ENCODE data around the gene EVX1. TPM values are rescaled to one million over a fixed set of nuclear protein-coding genes. Genes with fewer than 3 reads are reported as not detected.

The EVX1 gene
- not detected for total RNA-seq

- H3K36me3 ChIP-seq: no peaks in the 10 kb centered on the region
- TF ChIP-seq POLR2A (IDR thresholded peaks at IDR 0.05): no peak
- TF ChIP-seq, protein P1, sequence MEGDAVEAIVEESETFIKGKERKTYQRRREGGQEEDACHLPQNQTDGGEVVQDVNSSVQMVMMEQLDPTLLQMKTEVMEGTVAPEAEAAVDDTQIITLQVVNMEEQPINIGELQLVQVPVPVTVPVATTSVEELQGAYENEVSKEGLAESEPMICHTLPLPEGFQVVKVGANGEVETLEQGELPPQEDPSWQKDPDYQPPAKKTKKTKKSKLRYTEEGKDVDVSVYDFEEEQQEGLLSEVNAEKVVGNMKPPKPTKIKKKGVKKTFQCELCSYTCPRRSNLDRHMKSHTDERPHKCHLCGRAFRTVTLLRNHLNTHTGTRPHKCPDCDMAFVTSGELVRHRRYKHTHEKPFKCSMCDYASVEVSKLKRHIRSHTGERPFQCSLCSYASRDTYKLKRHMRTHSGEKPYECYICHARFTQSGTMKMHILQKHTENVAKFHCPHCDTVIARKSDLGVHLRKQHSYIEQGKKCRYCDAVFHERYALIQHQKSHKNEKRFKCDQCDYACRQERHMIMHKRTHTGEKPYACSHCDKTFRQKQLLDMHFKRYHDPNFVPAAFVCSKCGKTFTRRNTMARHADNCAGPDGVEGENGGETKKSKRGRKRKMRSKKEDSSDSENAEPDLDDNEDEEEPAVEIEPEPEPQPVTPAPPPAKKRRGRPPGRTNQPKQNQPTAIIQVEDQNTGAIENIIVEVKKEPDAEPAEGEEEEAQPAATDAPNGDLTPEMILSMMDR (IDR thresholded peaks at IDR 0.05 in 4 of 5, conservative IDR thresholded peaks at IDR 0.05 in 1 of 5): no peak
- DNase-seq (no peak), ATAC-seq (no peak)
- peaks cover 93 to 96% (median 94%) of the 10 kb centered on the region in 3 donors for H3K27me3 ChIP-seq
- in situ Hi-C loops (cut with MboI; ENCODE audit: low sequenced_read_pairs in 4 of 4): no loop called here
- H3K4me3 ChIP-seq: peak within 1 kb of the TSS; percentile 35 to 57 (median 38)
- H3K4me1 ChIP-seq: peaks cover 5 to 37% of the 10 kb centered on the region in 2 donors
- intact Hi-C loops (cut with DNase I; ENCODE audit: low total_unique reads): no loop called here
- H3K27ac ChIP-seq: no peak within 1 kb of the TSS
- H3K9me3 ChIP-seq: no peaks in the 10 kb centered on the region
These were observed at the start of gene EVX1 for GRCh38 chr7:27242555-27243339. Gene EVX1, plus strand, starts transcription at chr7:27242802. Its CDS starts 229 bp downstream, at chr7:27243031.

GRCh38 chr7:27193335-27194001 is 49.1 kb upstream of the EVX1 start:
- Histone ChIP-seq H3K27me3 (peaks cover 4 to 25% (median 16%) of the 10 kb centered on the region in 3 donors), H3K4me1 (peaks cover 14 to 60% of the 10 kb centered on the region in 2 donors), H3K36me3 (no peaks in the 10 kb centered on the region), H3K9me3 (no peaks in the 10 kb centered on the region), H3K27ac (peak overlapping the region; percentile 90 to 99 (median 95)), H3K4me3 (peak overlapping the region; percentile 52 to 63 (median 58))
- no peak for DNase-seq
- intact Hi-C loops (cut with DNase I; ENCODE audit: low total_unique reads): loop anchor here (5.0 kb wide), 2 partner anchors 549 to 909 kb away; partner anchors contain the start of gene TAX1BP1
- ATAC-seq: no peak
- TF ChIP-seq, protein P1 (IDR thresholded peaks at IDR 0.05 in 4 of 5, conservative IDR thresholded peaks at IDR 0.05 in 1 of 5): no peak
- no peak for TF ChIP-seq POLR2A (IDR thresholded peaks at IDR 0.05)
- in situ Hi-C loops (cut with MboI; ENCODE audit: low sequenced_read_pairs in 4 of 4): loop anchor here (10.0 to 25.0 kb wide), 7 partner anchors 471 to 1431 kb away; partner anchors contain the start of genes CREB5 (in 1 of the 4) and HIBADH (in 1 of the 4)

DNA sequence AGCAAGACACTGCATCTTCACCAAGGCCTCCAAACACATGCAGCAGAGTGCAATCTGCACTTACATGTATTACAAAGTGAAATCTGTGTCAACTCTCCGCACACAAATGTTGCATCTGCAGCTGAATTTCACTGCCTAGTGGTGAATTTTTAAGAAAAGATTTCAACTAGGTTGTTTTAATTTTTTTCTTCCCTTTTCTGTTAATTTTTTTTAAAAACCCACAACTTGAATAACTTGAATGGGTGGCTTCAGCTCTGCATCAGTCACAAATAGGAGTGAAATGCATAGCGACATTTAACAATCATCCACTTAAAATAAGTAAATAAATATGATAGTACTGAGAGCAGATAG is 48.6 kb upstream of the EVX1 start:
- TF ChIP-seq POLR2A (IDR thresholded peaks at IDR 0.05): no peak
- Histone ChIP-seq H3K36me3 (no peaks in the 10 kb centered on the region), H3K27ac (peak overlapping the region; percentile 90 to 99 (median 95)), H3K27me3 (peaks cover 9 to 29% (median 16%) of the 10 kb centered on the region in 3 donors), H3K4me3 (peak overlapping the region in 3 of 4 donors; percentile 57 to 63 (median 59)), H3K4me1 (peaks cover 18 to 58% of the 10 kb centered on the region in 2 donors), H3K9me3 (no peaks in the 10 kb centered on the region)
- DNase-seq (no peak), ATAC-seq (no peak)
- in situ Hi-C loops (cut with MboI; ENCODE audit: low sequenced_read_pairs in 4 of 4) (loop anchor here (10.0 to 25.0 kb wide), 7 partner anchors 471 to 1432 kb away; partner anchors contain the start of genes CREB5 (in 1 of the 4) and HIBADH (in 1 of the 4)), intact Hi-C loops (cut with DNase I; ENCODE audit: low total_unique reads) (loop anchor here (5.0 kb wide), 2 partner anchors 548 to 908 kb away; partner anchors contain the start of gene TAX1BP1)

GRCh38 chr7:27194686-27195379 is 47.8 kb upstream of the EVX1 start:
- no peak for ATAC-seq
- H3K4me1 ChIP-seq: peaks cover 13 to 52% of the 10 kb centered on the region in 2 donors
- in situ Hi-C loops (cut with MboI; ENCODE audit: low sequenced_read_pairs in 4 of 4) (loop anchor here (10.0 to 25.0 kb wide), 7 partner anchors 470 to 1433 kb away; partner anchors contain the start of genes CREB5 (in 1 of the 4) and HIBADH (in 1 of the 4)), intact Hi-C loops (cut with DNase I; ENCODE audit: low total_unique reads) (loop anchor here (5.0 kb wide), 3 partner anchors 547 to 907 kb away; partner anchors contain the start of gene TAX1BP1)
- H3K4me3 ChIP-seq: peak overlapping the region in 1 of 4 donors; percentile 63
- peaks cover 11 to 31% (median 16%) of the 10 kb centered on the region in 3 donors for H3K27me3 ChIP-seq
- no peak for TF ChIP-seq POLR2A (IDR thresholded peaks at IDR 0.05)
- TF ChIP-seq, protein P1 (IDR thresholded peaks at IDR 0.05 in 4 of 5, conservative IDR thresholded peaks at IDR 0.05 in 1 of 5): no peak
- no peak for DNase-seq
- H3K9me3 ChIP-seq: no peaks in the 10 kb centered on the region
- no peaks in the 10 kb centered on the region for H3K36me3 ChIP-seq
- peak overlapping the region in 3 of 4 donors; percentile 28 to 99 (median 90) for H3K27ac ChIP-seq
